Naive B cell (primary cell): ENCODE results near the gene WNT5A. TPM values are rescaled to one million over a fixed set of nuclear protein-coding genes. Genes with fewer than 3 reads are reported as not detected.

Experiments
- ATAC-seq, 2 donors: fragments of 150-1000 bp; cut with Tn5 transposase; 2 replicates each; pipeline ENCODE4 v1.10.0; 2021; ENCODE audit warnings: low read depth in 2 of 2, mild to moderate bottlenecking in 2 of 2, moderate library complexity in 2 of 2
- DNase-seq: peaks from one replicate; pipeline ENCODE4 v3.0.0; 2022
- H3K27ac Mint-ChIP-seq, 6 donors: one replicate each; pipeline ENCODE4 v1.8.0; 2020 to 2022; ENCODE audit warnings: mild to moderate bottlenecking in 6 of 6, mixed read lengths in 6 of 6, moderate library complexity in 5 of 6, inconsistent platforms in 2 of 6
- H3K27me3 Mint-ChIP-seq, 3 donors: one replicate each; pipeline ENCODE4 v1.8.0; 2021 to 2022; ENCODE audit warnings: mixed read lengths in 3 of 3, mild to moderate bottlenecking in 1 of 3
- H3K36me3 Mint-ChIP-seq, 2 donors: one replicate each; pipeline ENCODE4 v1.8.0; 2020 to 2022; ENCODE audit warnings: mixed read lengths in 2 of 2, inconsistent platforms in 1 of 2, mild to moderate bottlenecking in 1 of 2
- H3K4me1 Mint-ChIP-seq, 3 donors: one replicate each; pipeline ENCODE4 v1.8.0; 2020 to 2022; ENCODE audit warnings: mixed read lengths in 3 of 3, inconsistent platforms in 1 of 3, mild to moderate bottlenecking in 1 of 3, moderate library complexity in 1 of 3
- H3K4me3 Mint-ChIP-seq, 8 donors: one replicate each; pipeline ENCODE4 v1.8.0; 2020 to 2022; ENCODE audit warnings: mild to moderate bottlenecking in 8 of 8, mixed read lengths in 8 of 8, moderate library complexity in 8 of 8, inconsistent platforms in 2 of 8
- H3K9me3 Mint-ChIP-seq, 7 donors: one replicate each; pipeline ENCODE4 v1.8.0; 2020 to 2022; ENCODE audit warnings: mixed read lengths in 7 of 7, mild to moderate bottlenecking in 5 of 7, inconsistent platforms in 2 of 7, moderate library complexity in 1 of 7
- polyA plus RNA-seq, 6 donors: library from polyadenylated mRNA; unstranded; fragments of 300-500 nt; fragmentation: Illumina TruSeq; gene quantifications; one replicate each; pipeline ENCODE4 v1.2.3, GENCODE V29; 2021; ENCODE audit warnings: low read depth in 6 of 6

The WNT5A gene
- polyA plus RNA-seq, 6 donors from 2014 or later: not detected

- Mint-ChIP-seq H3K4me3 (no peak overlapping the region), H3K27ac (no peak overlapping the region), H3K4me1 (no peaks in the 10 kb centered on the region), H3K9me3 (peaks cover 0 to 9% (median 2%) of the 10 kb centered on the region in 7 donors), H3K27me3 (peaks cover 19 to 29% (median 25%) of the 10 kb centered on the region in 3 donors), H3K36me3 (peaks cover 0 to 8% of the 10 kb centered on the region in 2 donors)
- DNase-seq (no peak), ATAC-seq (no peak)
Observed at GRCh38 chr3:55469957-55470526, 17.1 kb downstream of the WNT5A start.

GRCh38 chr3:55468251-55468650 lies 18.9 kb downstream of the WNT5A start:
- DNase-seq: no peak
- H3K36me3 Mint-ChIP-seq: no peaks in the 10 kb centered on the region
- H3K27ac Mint-ChIP-seq: no peak overlapping the region
- H3K27me3 Mint-ChIP-seq: peaks cover 8 to 22% (median 14%) of the 10 kb centered on the region in 3 donors
- no peaks in the 10 kb centered on the region for H3K4me1 Mint-ChIP-seq
- H3K4me3 Mint-ChIP-seq: no peak overlapping the region
- ATAC-seq: no peak
- H3K9me3 Mint-ChIP-seq: peaks cover 0 to 6% (median 2%) of the 10 kb centered on the region in 7 donors

GRCh38 chr3:55467099-55467498 lies 20.0 kb downstream of the WNT5A start:
- Mint-ChIP-seq H3K27ac (no peak overlapping the region), H3K9me3 (peaks cover 0 to 9% (median 4%) of the 10 kb centered on the region in 7 donors), H3K27me3 (peaks cover 2 to 13% (median 5%) of the 10 kb centered on the region in 3 donors), H3K36me3 (no peaks in the 10 kb centered on the region), H3K4me1 (no peaks in the 10 kb centered on the region), H3K4me3 (no peak overlapping the region)
- DNase-seq: no peak
- ATAC-seq: no peak

DNA sequence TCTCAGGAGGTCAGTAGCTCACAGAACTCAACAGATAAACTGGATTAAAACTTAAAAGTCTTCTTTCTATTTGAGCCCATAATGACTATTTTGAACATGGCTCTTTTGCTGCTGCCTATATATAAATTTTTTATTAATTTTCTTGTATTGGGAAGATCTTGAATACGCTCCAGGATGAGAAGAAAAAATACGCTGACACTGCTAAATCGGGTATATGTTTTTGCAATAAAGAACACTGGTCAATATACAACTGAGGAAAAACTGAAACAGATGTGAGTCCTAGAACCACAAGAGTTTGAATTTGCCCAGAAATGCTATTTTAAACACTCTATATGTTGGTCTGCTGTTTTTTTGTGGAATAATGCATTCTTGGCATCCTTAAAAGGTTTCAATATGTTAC lies 20.6 kb downstream of the WNT5A start:
- peaks cover 0 to 12% (median 0%) of the 10 kb centered on the region in 3 donors for H3K27me3 Mint-ChIP-seq
- no peak for ATAC-seq
- H3K36me3 Mint-ChIP-seq: no peaks in the 10 kb centered on the region
- H3K27ac Mint-ChIP-seq: no peak overlapping the region
- peaks cover 0 to 7% (median 4%) of the 10 kb centered on the region in 7 donors for H3K9me3 Mint-ChIP-seq
- no peaks in the 10 kb centered on the region for H3K4me1 Mint-ChIP-seq
- DNase-seq: no peak
- no peak overlapping the region for H3K4me3 Mint-ChIP-seq

DNA sequence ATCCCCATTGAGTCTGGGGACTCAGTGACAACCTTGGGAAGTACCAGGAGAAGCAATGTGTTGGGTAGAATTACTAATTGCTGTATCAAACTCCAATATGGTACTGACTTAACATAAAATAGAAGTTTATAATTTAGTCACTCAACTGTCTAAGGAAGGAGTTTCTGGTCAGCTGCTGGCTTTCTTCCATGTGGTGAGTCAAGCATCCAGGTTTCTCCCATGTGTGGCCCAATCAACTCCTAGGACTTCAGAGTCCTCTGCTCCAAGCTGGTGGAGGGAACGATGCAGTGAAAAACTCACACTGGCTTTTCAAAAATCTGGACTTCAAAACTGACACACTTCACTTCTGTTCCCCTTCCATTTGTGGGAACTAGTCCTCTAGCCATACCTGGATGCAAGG lies 25.2 kb downstream of the WNT5A start:
- DNase-seq: no peak
- H3K4me3 Mint-ChIP-seq: no peak overlapping the region
- ATAC-seq: no peak
- no peaks in the 10 kb centered on the region for H3K4me1 Mint-ChIP-seq
- H3K27ac Mint-ChIP-seq: no peak overlapping the region
- no peaks in the 10 kb centered on the region for H3K36me3 Mint-ChIP-seq
- H3K9me3 Mint-ChIP-seq: peaks cover 0 to 12% (median 8%) of the 10 kb centered on the region in 7 donors
- H3K27me3 Mint-ChIP-seq: peaks cover 0 to 3% (median 0%) of the 10 kb centered on the region in 3 donors

DNA sequence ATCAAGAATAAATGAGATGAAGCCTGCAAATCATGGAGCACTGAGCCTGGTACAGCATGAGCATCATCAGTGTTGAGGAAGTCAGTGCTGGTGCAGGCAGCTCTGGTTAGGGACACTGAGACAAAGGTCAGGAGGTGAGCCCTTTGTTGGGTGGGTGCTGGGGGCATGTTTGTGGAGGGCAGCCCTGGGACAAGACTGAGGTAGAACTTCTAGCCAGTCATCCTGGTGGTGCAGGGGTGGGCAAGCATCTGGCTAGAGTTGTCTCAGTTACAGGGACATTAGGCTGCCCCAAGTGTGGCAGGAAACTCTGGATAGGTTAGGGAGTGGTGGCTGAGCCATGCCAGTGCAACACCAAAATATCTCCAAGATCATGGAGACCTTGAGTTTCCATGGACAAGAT lies 27.3 kb downstream of the WNT5A start:
- Mint-ChIP-seq H3K36me3 (no peaks in the 10 kb centered on the region), H3K27ac (no peak overlapping the region), H3K9me3 (peaks cover 0 to 12% (median 6%) of the 10 kb centered on the region in 7 donors), H3K4me3 (peak overlapping the region in 1 of 8 donors; percentile 42), H3K4me1 (no peaks in the 10 kb centered on the region), H3K27me3 (peaks cover 0 to 3% (median 0%) of the 10 kb centered on the region in 3 donors)
- ATAC-seq (no peak), DNase-seq (no peak)

GRCh38 chr3:55458181-55458790 lies 28.8 kb downstream of the WNT5A start:
- H3K4me3 Mint-ChIP-seq: no peak overlapping the region

DNA sequence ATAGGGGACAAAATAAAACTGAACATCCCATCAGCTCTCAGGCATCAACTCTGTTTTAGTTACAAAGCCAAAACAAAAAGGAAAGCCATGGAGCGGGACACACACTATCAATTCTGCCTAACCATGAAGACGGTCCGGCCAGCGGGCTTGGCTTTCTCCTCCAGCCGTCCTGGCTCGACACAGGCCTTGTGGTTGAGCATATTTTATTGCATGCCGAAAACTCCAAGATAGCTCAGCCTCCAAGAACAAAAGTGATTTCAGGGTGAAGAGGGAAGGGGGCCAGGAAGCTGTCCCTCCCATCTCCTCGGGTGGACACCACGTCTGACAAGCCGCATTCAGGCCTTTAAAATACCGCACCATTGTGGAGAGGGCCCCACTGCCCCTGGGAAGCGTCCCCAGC lies 31.2 kb downstream of the WNT5A start:
- no peak overlapping the region for H3K27ac Mint-ChIP-seq
- no peaks in the 10 kb centered on the region for H3K4me1 Mint-ChIP-seq
- peaks cover 0 to 6% (median 5%) of the 10 kb centered on the region in 7 donors for H3K9me3 Mint-ChIP-seq
- ATAC-seq (no peak), DNase-seq (no peak)
- H3K27me3 Mint-ChIP-seq: no peaks in the 10 kb centered on the region
- H3K36me3 Mint-ChIP-seq: no peaks in the 10 kb centered on the region
- H3K4me3 Mint-ChIP-seq: no peak overlapping the region

More at GRCh38 chr3:55458181-55458790, 28.8 kb downstream of the WNT5A start:
- H3K36me3 Mint-ChIP-seq: no peaks in the 10 kb centered on the region
- DNase-seq (no peak), ATAC-seq (no peak)
- peaks cover 0 to 12% (median 8%) of the 10 kb centered on the region in 7 donors for H3K9me3 Mint-ChIP-seq
- H3K27me3 Mint-ChIP-seq: peaks cover 0 to 3% (median 0%) of the 10 kb centered on the region in 3 donors
- H3K4me1 Mint-ChIP-seq: no peaks in the 10 kb centered on the region
- peak overlapping the region in 1 of 6 donors; percentile 79 for H3K27ac Mint-ChIP-seq

- Mint-ChIP-seq H3K4me3 (no peak overlapping the region), H3K36me3 (no peaks in the 10 kb centered on the region), H3K9me3 (peaks cover 0 to 5% (median 0%) of the 10 kb centered on the region in 7 donors), H3K27ac (no peak overlapping the region), H3K4me1 (no peaks in the 10 kb centered on the region), H3K27me3 (no peaks in the 10 kb centered on the region)
- no peak for ATAC-seq
- no peak for DNase-seq
Observed at GRCh38 chr3:55454611-55455010, 32.5 kb downstream of the WNT5A start.

DNA sequence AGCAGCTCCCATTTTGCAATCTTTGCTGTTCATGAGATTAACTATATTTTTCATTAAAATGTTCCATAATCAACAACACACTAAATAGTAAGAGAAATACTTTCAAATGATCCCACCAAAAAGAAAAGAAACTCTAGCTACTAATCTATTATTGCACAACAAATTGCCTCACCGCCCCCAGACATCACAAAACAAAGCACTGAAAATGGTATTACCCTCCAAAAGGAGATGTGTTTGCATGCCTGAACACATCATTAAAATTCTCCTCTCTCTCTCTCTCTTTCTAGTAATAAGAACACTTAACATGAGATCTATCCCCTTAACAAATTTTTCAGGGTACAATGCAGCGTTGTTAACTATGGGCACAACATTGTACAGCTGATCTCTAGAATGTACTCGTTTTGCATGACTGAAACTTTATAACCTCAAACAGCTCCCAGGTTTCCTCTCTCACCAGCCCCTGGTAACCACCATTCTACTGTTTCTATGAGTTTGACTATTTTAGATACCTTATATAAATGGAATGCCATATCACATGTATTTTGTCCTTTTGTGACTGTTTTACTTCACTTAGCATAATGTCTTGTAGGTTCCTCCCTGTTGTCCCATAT lies 33.1 kb downstream of the WNT5A start:
- ATAC-seq (no peak), DNase-seq (no peak)
- Mint-ChIP-seq H3K27ac (no peak overlapping the region), H3K36me3 (no peaks in the 10 kb centered on the region), H3K27me3 (no peaks in the 10 kb centered on the region), H3K4me3 (no peak overlapping the region), H3K4me1 (no peaks in the 10 kb centered on the region), H3K9me3 (peaks cover 0 to 5% (median 0%) of the 10 kb centered on the region in 7 donors)

DNA sequence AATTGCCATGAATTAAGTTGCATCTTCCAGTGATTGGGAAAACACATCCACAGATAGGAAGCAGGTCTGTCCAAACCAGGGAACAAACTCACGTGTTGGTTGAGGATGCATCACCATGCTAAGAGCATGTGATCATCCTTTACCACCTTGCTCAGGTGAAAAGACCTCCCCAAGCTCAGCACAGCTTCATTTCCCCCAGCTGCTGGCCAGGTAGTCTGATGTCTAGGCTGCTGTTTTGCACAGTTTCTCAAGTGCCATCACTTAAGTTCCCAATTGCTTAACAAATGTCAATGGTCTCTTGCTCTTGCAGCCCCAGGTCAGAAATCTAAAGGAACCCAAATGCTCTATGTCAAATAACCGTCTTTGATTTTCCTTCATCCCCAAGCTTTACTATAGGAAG lies 34.2 kb downstream of the WNT5A start:
- Mint-ChIP-seq H3K9me3 (peaks cover 0 to 5% (median 2%) of the 10 kb centered on the region in 7 donors), H3K36me3 (no peaks in the 10 kb centered on the region), H3K27me3 (no peaks in the 10 kb centered on the region), H3K4me3 (no peak overlapping the region), H3K27ac (no peak overlapping the region), H3K4me1 (no peaks in the 10 kb centered on the region)
- DNase-seq (no peak), ATAC-seq (no peak)

GRCh38 chr3:55449527-55449926 lies 37.6 kb downstream of the WNT5A start:
- no peak for DNase-seq
- Mint-ChIP-seq H3K36me3 (no peaks in the 10 kb centered on the region), H3K4me1 (no peaks in the 10 kb centered on the region), H3K27ac (no peak overlapping the region), H3K27me3 (peaks cover 0 to 8% (median 0%) of the 10 kb centered on the region in 3 donors), H3K4me3 (no peak overlapping the region), H3K9me3 (peaks cover 0 to 5% (median 2%) of the 10 kb centered on the region in 7 donors)
- no peak for ATAC-seq

- DNase-seq (no peak), ATAC-seq (no peak)
- H3K27me3 Mint-ChIP-seq: peaks cover 0 to 8% (median 0%) of the 10 kb centered on the region in 3 donors
- H3K4me3 Mint-ChIP-seq: no peak overlapping the region
- H3K9me3 Mint-ChIP-seq: peaks cover 0 to 4% (median 2%) of the 10 kb centered on the region in 7 donors
- H3K4me1 Mint-ChIP-seq: no peaks in the 10 kb centered on the region
- H3K27ac Mint-ChIP-seq: no peak overlapping the region
- no peaks in the 10 kb centered on the region for H3K36me3 Mint-ChIP-seq
Observed at GRCh38 chr3:55446850-55447249, 40.3 kb downstream of the WNT5A start.

DNA sequence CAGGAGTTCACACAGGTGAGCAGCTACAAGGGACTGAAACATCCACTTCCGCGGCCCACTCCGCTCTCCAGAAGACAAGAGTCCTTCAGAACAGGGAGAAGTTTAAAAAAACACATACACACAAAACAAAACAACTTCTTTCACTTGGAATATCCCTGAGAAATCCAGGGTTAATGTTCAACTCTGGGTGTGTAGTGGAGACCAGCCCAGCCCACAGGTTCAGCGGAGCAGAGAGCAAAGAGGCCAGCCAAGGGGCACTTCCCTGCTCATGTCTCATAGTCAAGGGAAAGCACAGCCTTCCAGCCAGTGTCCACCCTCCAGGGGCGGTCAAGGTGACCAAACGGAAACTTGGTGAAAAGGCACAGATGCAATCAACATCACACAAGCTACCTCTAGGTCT lies 41.6 kb downstream of the WNT5A start:
- Mint-ChIP-seq H3K4me1 (no peaks in the 10 kb centered on the region), H3K27ac (no peak overlapping the region), H3K9me3 (peaks cover 0 to 4% (median under 1%) of the 10 kb centered on the region in 7 donors), H3K4me3 (no peak overlapping the region), H3K36me3 (no peaks in the 10 kb centered on the region), H3K27me3 (peaks cover 0 to 8% (median 0%) of the 10 kb centered on the region in 3 donors)
- DNase-seq: no peak
- ATAC-seq: no peak
